ENCODE data around the gene FGA.

The FGA gene

DNA sequence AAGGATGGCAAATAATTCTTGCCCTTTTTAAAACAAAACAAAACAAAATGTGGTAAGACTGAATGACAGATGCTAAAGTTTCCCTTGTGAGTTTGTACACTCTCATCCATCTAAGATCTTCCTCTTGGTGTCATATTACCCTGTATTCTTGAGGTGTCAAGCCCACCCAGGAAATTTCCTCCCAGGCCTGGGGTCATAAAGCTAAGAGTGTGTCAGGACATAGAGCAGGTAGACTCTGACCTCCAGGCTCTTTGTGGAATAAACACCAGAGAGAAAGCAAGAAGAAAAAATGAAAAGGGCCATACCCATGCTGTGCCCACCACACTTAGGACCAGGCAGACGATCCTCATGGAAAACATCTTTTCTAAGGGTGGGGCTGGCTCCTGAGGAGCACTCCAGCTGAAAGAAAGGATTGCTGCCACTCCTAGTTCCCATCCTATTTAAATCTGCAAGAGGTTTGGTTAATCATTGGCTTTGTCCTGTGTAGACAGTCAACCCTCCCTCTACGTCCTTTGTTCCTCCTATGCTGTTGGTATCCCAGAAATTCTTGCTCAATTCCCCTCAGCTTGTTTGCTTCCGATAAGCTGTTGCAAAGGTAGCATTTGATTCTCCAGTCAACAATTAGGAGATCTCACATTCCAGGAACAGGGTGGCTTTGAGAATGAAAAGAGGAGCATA lies at the start of gene FGA:
Gene FGA (minus strand): TSS at position 414 of the 678 bp plus-strand sequence. CDS start 55 bp downstream, at position 359.
- DNase-seq: no peak

- no peak for DNase-seq
These were observed 43.5 kb upstream of the FGA start for GRCh38 chr4:154634058-154634457.

DNA sequence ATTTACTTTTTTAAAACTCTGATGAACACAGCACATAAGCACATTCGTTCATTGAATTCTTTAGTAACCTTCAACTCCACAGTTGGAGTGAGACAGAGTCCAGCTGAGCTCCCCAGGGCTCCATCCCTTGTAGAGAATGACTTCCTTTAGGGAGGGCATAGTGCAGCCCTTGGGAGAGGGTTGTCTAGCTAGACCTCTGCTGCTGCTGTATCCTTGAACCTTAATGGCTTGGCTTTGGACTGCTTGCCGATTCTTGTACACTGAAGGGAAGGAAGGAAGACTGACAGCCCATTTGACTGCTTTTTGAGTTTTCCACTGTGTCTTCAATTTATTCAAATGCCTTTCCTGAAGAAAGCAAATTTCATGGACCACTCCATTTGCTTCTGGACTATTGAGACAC lies 41.3 kb upstream of the FGA start:
- DNase-seq: no peak

GRCh38 chr4:154630324-154630723 lies 39.8 kb upstream of the FGA start:
- DNase-seq: no peak

GRCh38 chr4:154626793-154627484 lies 36.4 kb upstream of the FGA start:
- DNase-seq: no peak

DNA sequence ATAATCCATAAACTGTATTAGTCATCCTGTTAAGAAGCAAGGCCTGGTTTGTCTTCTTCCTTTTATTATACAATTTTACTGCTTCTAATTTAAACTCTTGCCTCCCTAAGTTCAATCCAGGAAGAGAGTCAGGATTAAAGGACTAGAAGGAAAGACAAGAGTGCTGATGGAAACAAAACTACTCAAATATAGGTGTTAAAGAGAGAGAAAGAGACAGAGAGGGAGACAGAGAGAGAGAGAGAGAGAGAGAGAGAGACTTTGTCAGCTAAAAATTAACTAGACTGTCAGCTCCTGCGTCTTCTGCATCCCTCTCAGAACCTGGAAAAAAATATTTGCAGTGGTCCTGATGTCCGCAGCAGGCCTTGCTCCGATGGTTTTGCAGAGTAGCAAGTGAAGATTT lies 35.4 kb upstream of the FGA start:
- DNase-seq: no peak

DNA sequence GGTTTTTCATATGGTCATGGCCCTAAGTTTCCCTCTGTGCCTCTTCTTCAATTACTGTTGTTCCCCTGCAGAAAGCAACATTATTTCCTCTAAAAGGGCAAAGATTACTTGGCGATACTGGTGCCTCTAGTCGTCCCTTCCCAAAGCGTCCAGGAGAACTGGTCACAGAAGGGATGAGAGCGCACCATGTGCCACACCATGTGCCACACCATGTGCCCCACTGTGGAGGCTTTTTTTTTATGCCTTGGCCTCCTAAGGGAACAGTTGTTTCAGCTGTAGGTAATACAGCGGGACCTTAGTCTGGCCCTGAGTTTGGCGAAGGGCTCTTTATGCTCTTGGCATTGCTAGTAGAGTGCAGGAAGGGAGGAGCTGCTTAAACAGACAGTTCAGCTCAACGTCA lies 33.5 kb upstream of the FGA start:
- no peak for DNase-seq

GRCh38 chr4:154623436-154623835 lies 32.9 kb upstream of the FGA start:
- no peak for DNase-seq

GRCh38 chr4:154622598-154622997 lies 32.1 kb upstream of the FGA start:
- DNase-seq: no peak

GRCh38 chr4:154620111-154620510 lies 29.6 kb upstream of the FGA start:
- DNase-seq: no peak

DNA sequence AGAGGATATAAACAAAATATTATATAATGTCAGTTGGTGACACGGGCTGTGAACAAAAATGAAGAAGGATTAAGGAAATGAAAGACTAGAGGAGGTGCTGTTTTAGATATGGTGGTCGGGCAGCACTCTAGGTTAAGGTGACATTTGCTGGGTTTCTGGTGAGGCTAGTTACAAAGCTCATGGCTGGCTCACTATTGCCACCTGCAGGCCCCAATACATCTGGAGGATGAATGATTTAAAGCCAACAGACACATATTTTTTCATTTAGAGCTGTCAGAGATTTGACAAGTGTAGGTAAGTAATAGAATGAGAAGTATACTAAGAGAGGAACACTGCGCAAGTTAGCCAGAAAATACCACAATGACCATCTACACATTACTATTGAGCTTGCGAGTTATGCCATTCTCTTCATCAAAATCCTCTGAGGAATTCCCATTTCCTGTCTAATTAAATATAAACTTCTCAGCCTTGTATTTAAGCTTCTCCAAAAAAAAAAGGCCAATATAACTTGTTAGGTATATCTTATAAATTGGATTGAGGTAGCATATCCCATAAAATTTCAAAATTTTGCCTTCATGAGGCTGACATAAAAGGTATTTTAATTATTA lies 28.3 kb upstream of the FGA start:
- DNase-seq: no peak

- no peak for DNase-seq
These were observed 27.3 kb upstream of the FGA start for GRCh38 chr4:154617820-154618317.

DNA sequence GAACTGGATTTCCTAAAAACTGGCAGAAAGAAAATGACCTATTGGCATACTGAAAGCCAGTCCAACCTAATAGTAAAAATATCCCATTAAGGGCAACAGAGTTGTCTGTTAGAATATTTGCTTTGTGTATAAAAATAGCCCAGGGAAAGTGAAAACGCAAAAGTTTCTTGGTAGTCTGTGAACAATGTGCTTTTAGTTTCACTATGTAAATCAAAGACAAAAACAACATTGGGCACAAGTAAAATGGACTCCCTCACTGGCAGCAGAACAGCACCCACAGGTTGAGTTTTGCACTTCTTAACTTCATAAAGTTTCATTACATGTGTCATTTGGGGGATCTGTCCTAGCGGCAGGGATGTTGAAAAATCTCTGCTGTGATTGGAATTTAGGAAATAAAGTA lies 26.2 kb upstream of the FGA start:
- DNase-seq: no peak

GRCh38 chr4:154616287-154616686 lies 25.7 kb upstream of the FGA start:
- no peak for DNase-seq

GRCh38 chr4:154615211-154615610 lies 24.7 kb upstream of the FGA start:
- no peak for DNase-seq

DNA sequence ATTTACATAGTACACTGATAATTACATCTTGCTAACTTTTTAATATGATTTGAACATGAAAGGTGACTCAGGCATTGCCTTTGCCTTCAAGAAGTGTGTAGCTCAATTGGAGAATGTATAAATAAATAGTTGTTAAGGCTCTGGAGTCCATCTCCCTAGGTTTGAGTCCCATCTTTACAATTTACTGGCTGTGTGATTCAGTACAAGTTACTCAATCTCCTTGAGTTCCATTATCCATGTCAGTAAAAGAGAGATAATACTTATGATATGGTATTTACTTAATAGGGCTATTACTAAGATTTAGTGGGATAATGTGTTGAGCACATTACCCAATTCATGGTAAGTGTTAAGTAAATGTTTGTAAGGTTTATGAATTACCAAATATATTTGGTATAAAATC lies 23.8 kb upstream of the FGA start:
- DNase-seq: no peak

DNA sequence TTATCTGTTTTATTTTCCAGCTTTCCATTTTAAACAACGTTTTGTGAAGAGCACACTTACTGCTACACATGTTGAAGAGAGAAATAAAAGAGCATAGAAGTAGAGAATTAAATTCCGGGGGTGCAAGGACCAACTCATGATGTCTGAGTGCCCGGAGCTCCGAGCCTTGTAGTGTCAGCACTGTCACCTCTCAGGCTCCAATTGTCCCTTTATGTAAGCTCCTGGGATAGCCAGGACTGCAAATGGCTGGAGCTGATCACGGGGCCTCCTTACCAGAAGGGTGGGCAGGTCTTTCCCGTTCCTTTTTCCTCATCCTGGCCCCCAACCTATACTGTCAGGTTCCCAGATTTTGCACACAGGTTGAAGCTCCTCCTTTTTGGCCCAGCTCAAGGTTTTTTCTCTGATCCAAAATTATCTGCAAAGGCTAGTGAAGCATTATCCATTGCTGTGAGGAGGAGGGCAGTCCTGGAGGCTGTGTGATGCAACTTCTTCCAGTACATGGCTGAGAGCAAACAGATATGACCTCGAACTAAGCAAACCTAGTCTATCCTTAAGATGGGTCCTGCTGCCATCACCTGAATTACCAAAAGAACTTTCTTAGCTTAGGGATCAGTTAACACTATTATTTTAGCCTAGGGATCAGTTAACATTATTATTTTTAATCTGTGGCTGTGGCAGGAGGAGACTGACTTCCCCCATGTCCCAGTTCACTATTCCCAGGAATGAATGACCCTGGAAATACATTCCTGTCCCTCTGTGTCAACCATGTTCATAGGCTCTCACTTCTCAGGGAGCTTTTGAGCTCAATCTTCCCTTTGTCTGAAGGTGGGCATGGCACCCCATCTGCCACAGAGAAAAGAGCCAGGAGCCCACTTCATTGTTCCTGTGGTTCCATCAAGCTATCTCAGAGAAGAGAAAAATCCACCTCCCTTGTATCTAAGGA lies 22.2 kb upstream of the FGA start, which contains the start of gene FGG:
Gene FGG (minus strand): TSS at position 185 of the 943 bp plus-strand sequence. CDS start 47 bp downstream, at position 138.
- DNase-seq: no peak

DNA sequence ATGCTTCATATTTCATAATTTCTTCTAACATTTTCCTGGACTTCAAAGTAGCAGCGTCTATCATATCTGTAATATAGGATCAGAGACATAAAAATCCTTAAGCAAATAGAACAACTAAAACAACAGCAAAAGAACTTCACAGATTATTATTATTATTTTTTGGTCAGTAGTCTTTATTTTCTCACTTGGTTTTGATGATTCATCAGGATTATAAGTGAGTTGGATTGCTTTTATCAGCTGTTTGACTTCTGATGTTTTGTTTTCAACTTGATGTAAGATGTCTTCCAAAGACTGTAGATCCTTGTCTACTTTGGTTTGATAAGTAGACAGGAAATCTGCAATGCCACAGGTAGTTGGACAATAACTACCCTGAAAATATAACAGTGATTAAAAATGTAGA lies 21.3 kb upstream of the FGA start:
- no peak for DNase-seq

DNA sequence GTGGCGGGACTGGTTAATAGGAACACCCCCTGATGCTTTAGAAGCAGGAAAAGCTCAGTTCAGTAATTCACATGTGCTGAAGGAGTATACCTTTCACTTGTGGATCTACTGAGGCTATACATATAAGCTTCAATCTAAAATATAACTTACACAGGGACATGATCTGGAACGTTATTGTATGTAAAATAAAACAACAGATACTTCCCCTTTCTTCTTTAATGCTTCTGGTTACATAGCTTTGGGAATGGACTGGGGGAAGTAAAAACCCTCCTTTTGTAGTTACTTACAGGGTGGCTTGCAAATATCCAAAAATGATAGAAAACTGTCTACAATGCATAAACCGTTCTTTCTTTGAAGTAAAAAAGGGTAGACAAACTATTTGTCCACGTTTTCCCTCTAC lies 20.0 kb upstream of the FGA start:
- DNase-seq: no peak

DNA sequence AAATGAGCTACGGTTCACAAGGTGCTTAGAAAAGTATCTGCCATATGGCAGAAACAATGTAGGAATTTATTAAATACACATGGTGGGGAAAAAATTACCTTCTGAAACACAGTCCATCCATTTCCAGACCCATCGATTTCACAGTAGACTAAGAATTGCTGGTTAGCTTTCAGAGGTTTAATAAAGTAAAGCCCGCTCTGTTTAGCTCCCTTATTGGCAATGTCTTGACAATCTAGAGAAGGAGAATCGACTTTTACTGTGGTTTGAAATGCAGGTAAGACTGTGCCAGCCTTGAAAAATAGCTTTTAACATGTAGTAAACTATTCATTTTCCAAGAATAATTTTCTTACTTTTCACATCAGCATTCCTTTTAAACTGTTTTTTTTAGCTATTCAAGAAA lies 19.0 kb upstream of the FGA start:
- DNase-seq: no peak

DNA sequence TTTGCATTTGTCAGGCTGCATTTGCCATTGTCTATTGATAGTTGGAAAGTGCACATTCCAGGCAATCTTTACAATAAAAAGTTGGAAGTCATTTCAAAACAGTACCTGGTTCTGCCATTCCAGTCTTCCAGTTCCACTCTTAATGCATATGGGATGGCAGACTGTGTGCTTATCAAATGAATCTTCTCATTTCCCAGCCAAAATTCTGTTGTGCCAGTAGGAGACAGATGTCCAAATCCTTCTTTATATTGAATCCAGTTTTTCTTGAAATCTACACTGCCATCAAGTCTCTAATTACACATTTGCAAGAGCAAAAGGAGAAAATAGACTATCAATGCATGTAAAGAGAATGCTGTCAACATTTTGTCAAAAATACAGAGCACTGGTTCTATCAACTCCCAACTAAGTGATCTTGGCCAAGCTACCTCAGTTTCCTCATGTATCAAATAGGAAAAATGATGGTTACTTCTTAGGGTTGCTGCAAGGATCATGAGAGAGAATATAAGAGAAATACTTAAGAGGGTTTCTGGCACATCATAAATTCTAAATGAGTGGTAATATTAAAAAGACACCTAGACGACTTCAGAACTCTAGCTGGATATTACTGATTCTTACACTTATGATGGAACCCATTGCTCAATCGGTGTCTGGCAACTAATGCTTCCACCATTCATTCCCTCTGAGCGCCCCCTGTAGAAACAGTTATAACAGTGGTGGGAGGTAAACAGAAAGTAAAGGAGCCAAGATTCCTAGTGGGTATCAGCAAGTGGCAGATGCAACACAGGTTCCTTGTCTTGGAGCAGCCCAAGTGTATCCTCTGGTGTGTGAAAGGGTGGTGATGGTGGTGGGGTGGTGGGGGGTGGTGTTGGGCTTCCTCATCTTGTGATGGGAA lies 18.1 kb upstream of the FGA start:
- no peak for DNase-seq

Data from KG1 (cell line).